Peyer's patch (tissue), 4 donors: ENCODE measurements around the gene RNF112.

Experiments
- CTCF ChIP-seq, 6 experiments: fragments of 450-650 bp in 4 of 6; fragments of 200-600 bp in 2 of 6; sonication (generic) in 1 of 6; IDR thresholded peaks; one replicate each; pipeline ENCODE4 v1.5.1; 2017 to 2019; ENCODE audit warnings: antibody characterized with exemption in 6 of 6, mild to moderate bottlenecking in 3 of 6, moderate library complexity in 1 of 6
- POLR2A ChIP-seq, 2 donors: fragments of 450-650 bp; IDR thresholded peaks; one replicate each; pipeline ENCODE4 v1.5.1; 2017; ENCODE audit warnings: antibody characterized with exemption in 2 of 2, mild to moderate bottlenecking in 2 of 2, moderate library complexity in 2 of 2

GRCh38 chr17:19401321-19402010 lies 9.6 kb upstream of the RNF112 start:
- TF ChIP-seq CTCF (IDR thresholded peaks at IDR 0.05) (no peak), POLR2A (IDR thresholded peaks at IDR 0.05) (no peak)
